Inferior parietal cortex (tissue), 1 donor: Measurements from ENCODE around the gene DUSP8.

Experiments
- DNase-seq: peaks from one replicate; pipeline ENCODE4 v3.0.0-alpha.2; 2016; ENCODE audit errors: extremely low spot score

Gene DUSP8

DNA sequence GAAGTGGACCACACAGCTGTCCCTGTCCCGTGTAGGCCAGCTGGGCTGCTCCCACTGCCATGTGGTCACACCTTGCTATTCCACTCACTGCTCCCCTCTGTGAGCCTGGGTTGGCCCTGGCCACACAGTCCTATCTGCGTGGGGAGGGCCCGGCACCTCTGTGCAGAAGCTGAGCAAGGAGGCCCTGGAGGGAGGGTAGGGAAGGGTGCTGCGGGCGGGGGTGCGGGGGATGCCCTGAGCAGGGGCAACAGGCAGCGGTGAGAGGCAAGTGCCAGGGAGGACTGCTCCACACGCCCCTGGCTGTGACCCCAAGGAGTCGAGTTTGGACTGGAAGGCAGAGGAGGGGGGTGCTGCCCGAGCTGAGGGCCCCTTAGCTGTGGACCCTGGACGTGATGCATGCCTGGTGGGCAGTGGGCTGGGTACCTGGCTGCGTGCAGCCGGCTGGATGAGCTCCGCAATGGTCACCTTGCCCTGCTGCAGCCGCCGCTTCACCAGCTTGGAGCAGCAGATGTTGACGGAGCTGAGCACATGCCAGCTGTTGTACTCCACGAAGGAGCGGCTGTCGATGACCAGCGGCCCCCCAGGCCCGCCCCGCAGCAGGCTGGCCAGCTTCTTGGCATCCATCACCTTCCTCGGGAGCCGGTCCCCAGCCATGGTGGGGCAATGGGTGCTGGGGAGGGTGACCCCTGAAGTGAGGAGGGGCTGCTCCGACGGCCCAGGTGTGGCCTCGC lies 6.7 kb downstream of the DUSP8 start:
- no peak for DNase-seq

DNA sequence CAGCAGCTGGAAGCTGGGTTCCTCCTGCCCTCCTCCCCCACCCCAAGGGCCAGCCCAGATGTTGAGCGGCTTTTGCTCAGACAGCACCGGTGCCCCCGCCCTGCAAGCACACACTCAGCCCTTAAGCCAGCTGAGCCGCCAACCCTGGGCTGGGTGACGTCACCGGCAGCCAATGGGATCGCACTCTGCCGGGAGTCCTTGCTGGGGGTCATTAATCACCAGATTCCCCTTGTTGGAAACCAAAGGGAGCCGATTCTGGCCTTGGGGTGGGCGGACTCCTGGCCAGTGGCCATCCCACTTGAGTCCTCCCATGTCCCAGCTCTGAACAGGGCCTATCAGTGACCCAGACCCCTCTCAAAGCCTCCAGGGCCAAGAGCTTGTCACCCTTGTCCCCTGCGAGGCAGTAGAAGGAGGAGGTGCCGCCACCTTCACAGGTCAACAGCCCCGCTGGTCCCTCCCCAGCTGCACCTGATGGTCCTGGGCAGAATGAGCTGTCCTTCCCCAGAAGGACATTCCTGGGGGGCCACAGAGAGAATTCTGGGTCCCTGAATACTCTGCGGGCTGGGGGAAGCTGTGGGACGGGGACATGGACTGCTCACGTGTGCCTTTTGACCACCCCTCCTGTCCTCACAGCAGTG lies 7.4 kb downstream of the DUSP8 start:
- DNase-seq, result no peak

DNA sequence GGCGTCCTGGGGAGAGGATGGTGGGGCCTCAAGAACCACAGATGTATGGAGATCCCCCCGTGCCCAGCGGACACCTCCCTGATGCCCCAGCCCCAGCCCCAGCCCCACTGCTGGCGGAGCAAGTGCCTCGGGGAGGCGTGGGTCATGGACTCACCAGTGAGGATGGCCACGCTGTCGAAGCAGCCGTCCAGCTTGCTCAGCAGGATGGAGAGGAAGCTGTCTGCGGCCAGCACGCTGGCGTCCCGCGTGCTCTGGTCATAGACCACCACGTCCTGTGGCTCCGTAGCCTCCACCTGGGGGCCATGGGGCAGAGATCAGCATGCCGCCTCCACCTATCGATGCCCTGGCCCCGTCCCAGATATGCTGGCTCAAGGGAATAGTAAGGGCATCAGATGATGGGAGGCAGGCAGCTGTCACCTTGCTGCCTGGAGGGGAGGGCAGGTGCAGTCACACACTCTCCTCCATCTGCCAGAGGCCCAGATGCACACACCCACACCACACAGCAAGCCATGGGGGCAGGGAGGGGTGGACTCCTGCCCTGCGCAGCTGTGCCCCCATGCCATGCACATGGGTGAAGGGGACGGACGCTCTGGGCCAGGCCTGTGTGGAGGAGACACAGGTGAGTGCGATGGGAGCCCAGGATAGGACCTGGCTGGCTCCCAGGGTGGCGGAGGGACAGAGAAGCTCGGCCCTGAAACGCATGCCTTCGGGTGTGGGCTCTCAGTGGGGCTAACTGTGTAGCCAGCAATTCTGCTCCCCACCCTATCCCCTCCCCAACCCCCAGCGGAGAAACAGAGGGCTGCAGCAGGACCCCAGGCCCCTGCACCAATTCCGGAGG lies 8.2 kb downstream of the DUSP8 start:
- DNase-seq, result no peak

DNA sequence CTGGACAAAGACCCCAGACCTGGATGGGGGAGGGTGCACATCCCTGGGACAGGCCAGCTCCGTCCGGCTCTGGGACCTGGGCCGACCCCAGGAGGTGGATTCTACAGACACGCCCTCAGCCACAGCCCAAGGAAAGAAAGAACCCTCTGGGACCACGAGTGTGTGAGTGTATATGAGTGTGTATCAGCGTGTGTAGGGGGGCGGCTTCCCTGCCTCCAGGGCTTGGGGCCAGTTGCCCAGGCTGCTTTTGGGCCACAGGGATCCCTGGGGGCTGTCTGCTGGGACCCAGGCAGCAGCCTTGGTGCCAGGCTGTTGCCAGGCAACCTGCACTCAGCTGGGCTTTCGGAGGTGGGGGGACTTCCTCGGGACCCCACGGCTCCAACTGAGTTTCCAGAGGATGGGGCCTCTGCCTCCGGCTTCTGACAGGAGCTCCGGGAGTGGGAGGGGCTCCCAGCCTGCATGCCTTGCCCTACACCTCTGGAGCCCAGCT lies 8.9 kb downstream of the DUSP8 start:
- DNase-seq, result no peak

DNA sequence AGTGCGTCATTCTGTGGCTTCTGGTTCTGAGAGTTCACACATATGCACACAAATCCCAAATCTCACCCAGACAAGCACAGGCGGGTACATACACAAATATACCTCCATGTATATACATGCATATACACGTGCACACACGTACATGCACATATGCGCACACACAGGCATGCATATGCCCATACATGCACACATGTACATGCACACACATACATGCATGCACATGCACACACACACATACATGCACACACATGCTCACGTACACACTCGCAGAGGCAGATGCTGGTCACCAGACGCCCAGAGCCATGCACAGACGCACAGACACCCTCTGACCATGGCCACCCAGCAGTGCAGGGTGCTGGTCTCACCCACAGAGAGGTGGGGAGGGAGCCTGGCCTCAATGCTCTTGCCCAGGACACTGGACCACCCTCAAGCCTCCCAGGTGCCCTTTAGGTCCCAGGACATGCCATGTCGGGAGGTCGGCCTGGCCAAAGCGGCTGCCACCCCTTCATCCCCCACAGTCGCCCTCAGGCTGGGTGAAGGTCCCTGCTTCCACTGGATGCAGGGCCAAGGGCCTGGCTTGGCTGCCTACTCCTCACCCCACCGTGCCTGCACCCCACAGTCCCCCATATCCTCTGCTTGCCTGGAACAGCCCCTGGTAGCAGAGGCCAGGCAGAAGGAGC lies 9.5 kb downstream of the DUSP8 start:
- no peak for DNase-seq

DNA sequence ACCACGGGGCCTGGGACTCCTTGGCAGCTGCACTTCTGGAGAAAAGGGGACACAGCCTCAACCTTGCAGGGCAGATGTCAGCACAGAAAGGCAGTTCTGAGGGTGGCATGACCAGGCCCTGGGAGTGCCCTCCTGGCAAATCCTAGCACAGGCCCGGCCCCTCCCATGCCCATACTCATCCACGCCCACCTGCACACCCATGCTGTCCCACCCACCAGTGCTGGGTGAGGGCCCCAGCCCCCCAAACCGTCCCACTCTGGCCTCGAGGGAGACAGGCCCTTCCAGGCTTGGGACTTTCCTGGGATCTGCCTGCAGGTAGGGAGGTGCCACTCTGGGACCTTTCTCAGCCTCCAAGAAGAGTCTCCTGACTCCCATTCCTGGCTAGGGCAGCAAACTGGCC lies 10.1 kb downstream of the DUSP8 start:
- no peak for DNase-seq

DNA sequence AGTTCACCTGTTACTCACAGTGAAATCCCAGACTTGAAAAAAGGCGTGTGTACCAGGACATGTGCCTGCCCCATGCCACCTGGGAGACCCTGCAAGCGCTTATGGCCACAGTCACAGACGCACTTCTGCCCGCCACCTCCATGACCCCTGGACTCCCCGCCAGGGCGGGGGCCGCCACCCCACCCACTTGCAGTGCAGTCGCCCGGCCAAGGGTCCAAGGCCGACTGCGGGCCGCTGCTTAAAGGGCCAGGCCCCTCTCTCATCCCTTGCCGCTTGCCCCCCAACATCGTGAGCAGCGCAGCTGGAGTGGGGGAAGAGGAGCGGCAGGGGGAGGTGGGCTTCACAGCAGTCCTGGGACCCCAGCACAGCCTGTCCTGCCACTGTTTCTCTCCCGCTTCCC lies 10.8 kb downstream of the DUSP8 start:
- no peak for DNase-seq

DNA sequence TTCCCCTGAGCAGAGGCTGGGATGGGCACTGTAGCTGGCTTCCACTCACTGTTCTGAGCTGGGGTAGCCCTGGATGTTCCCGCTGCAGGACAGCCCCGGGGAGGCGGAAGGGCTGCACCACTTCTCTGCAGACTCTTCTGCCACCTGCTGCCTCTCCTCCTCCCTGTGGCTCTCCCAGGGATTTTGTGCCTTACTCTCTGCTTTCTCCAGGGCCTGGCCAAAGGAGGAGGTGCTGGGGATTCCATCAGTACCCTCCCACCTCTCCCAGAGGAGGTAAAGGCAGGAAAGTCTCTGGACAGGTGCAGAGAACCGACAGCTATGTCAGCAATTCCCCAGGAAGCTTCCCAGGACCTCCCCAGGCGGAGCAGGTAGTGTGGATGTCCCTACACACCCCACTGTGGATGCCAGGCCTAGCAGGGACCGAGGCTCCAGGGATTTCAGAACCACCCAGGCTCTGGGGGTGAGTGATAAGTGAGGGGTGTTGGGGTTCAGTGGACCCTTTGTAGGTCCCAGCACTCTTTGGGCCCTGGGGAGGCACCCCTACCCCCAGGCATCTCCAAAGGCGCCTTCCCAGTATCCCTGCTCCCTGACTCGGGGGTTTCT lies 11.3 kb downstream of the DUSP8 start:
- no peak for DNase-seq

DNA sequence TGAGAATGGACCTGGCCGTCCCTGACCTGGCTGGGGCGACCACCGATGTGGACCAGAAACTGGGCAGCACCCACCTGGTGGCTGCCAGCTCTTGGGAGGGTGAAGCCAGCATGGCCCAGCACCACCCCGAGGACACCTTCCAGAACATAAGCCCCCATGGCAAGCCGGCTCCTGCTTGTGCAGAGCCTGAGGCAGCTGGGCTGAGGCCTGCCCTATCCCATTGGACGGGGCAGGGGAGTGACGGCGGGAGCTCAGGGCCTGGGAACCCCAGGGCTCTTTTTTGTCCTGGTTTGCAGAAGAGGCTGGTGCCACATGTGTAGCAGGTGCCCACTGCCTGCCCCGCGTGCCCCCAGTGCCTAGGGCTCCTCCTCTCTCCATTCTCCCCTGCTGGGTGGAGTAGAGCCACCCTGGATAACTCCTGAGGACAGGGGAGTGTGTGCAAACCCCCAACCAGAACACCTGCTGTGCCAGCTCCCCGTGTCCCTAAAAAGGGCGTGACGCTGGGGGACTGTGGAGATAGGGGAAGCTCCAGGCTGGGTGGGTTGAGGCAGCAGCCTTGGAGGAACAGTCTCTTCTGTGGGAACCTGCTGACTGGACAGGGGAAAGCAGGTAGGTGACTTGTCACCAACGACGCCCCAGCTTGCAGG lies 11.9 kb downstream of the DUSP8 start:
- no peak for DNase-seq

DNA sequence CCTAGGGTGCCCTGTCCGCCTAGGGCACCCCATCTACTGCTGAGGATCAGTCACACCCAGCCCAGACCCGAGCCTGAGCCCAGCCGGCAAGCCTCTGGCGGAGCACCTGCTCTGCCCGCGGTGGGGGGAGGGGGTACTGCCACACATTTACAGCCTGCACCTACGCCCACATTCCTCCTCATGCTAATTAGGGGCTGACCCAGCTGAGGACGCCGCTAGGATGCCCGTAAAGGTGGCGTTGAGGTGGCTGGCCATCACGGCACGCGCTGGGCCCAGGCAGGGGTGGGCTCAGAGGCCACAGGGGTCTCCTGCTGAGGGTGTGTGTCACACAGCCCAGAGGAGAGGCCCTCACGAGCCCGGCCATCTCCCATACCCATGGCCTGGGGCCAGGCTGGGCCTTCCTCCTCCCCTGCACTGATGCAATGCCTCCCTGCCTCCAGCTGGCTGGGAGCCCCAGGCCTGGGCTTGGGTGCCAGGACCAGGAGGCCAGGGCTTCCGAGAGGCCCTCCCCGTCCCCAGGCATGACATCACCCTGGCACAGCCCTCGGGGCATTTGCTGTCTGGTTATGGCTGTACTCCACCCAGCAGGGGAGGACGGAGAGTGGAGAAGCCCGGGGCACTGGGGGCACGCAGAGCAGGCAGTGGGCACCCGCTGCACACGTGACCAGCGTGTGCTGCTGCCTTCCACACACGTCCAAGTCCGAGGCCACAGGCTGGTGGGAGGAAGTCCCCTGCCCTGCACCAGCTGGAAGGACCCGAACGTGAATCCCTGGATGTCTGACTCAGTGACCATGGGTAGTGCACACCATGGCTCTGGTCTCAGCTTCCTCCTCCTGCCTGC lies 12.7 kb downstream of the DUSP8 start:
- DNase-seq, result peak; percentile 86

DNA sequence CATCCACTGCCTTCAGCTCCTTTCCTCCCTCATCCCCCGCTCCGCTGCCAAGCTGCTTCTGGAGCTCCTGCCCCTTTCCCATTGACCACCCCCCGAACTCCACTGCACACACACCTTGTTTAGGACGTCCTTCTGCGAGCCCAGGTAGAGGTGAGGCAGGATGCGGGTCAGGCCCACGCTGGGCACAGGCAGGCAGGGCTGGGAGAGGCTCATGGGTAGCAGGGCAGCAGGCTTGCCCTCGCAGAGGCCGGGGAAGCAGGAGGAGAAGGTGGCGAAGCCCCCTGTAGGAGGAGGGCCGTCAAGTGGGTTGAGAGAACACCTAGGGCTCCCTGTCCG lies 13.3 kb downstream of the DUSP8 start:
- DNase-seq, result no peak

DNA sequence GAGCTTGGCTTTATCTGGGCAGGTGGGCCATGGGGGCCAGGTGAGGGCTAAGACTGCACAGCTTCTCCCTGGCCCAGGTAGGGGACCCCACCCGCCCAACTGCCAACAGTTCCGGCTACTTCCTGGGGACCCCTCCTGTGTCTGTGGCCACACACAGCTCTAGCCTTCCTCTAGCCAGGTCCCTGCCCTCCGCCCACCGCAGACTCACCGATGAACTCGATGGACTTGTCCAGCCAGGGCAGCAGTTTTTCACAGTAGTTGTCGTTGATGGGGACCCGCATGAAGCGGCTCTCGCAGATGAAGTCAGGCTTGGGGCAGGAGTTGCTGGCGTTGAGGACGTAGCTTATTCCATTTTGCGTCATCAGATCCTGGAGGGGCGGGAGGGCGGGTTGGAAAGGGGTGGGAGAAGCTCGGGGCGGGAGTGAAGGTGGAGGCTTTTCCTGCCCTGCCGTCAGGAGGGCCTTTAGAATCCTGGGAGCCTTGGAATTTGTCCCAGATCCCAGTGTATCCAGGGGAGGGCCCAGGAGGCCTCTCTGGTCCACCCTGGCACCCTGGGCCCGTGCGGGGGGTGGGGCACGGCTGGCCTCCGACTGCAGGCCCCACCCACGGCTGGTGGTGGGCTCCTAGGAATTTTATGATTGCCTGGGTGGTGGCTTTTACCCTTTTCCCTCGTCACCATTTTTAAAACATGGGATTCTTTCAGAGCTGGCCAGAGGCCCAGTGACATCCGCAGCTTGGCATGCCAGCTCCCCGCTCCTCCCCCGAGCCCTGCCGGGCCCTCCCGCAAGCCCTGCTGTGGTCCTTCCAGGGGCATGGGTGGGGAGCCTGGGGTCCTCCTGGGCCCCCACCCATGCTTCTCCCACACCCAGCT lies 13.9 kb downstream of the DUSP8 start:
- no peak for DNase-seq

DNA sequence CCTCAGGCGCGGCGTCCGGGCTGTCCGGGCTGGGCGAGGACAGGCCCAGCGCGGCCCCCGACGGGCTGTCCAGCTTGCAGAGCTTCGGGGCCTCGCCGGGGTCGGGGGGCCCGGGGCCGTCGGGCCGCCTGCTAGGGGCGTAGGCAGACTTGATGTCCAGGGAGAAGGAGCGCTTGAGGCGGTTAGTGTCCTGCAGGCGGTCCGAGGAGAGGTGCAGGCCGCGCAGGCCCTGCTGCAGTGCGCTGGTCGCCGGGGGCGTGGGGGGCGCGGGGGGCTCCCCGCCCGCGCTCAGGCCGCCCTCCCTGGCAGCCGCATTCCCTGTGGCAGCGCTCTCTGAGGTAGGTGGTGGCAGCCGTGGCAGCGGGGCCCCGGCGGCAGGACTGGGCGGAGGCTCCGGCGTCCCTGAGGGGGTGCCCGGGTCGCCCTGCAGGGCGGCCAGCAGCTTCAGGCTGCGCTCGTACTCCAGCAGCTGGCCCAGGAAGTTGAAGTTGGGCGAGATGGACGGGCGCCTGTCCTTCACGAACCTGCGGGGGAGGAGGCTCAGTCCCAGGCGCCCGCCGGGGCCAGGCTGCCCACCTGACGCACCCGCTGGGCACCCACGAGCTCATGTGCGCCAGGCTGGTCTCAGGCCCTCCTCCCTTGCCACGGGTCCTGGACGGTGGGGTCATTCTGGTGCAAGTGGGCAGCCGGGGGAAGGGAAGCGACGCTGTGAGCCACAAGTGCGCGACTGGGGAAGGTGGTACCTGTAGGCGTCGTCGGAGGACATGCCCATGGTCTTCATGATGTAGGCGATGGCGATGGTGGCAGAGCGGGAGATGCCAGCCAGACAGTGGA lies 14.8 kb downstream of the DUSP8 start:
- DNase-seq, result no peak

DNA sequence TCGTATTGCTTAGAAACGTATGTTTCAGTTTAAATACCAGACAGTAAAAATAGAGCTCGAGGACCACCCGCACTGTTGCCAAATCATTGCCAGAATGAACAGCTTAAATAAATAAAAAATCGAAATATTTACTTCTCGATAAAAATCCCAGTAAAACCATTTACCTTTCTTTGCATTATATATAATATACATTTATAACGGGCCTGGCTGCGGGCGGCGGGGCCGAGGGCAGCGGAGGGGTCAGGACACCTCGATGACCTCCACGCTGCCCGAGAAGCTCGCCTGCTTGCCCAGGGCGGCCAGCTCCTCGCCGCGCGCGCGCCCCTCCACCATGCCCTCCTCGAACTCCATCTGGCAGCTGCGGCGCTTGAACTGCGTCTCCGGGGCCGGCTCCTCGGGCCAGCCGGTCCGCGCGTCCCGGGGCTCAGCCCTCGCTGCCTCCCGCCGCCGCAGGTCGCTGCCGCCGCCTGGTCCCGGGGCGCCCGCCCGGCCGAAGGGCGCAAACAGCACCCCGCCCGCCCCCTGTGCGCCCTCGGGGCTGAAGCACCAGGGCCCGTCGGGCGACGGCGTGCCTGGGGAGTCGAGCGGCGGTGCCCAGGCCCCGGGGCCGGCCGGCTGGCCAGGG lies 15.7 kb downstream of the DUSP8 start:
- DNase-seq, result no peak

DNA sequence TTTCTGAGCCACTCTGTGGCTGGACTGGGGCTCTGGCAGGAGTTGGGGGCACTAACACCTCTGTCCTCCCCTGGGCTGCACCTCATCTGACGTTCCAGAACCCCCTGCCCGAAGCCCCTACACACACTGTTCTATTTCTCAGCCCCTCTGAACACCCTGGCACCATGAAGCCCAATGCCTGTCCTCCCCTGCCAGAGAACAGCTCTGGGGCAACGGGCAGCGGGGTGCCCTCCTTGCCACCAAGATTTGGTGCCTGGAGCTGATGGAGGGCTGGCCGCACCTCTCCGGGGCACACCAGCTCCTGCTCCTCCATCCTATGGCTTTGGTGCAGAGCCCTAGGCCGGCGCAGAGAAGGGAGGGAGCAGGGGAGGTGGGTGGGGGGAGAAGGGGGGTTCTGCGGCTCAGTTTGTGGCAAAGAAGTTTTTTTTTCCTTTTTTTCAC lies 16.3 kb downstream of the DUSP8 start:
- DNase-seq, result no peak

DNA sequence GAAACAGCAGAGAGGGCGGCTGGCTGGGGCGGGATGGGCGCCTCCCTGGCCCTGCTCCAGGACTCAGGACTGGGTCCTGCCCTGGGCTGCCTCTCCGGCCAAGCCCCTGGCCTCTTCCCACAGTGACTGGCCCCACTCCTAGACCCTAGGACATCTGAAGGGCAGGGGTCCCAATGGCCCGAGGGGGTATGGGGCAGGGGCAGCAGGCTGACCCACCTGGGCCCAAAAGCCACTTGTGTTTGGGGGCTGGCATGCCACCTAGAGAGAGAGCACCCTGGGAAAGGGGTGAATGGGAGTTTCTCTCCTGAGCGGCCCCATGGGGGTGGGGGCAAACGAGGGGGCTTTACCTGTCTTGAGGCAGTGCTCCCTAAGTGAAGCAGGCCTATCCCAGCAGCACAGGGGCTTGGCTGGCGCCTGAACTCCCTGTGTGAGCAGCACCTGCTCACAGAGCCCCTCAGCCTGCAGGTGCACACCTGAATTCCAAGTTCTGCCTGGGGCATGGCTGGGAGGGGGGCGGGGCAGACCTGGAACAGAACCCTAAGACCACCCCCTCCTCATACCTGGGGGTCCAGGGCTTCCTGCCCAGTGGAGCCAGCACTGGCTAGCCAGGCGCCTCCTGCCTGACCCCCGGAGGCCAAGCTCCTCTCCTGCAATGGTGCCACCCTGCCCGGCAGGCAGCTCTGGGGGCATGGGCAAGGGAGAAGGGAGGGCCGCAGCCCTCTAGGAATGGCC lies 16.9 kb downstream of the DUSP8 start:
- DNase-seq, result no peak
